Hepatocyte (in vitro differentiated cells): Measurements from ENCODE around the gene SEC23IP.

Source experiments
- CTCF ChIP-seq: fragments of 200-600 bp; sonication (generic); IDR thresholded peaks from 2 replicates; pipeline ENCODE4 v1.5.1; 2016; ENCODE audit warnings: antibody characterized with exemption, mild to moderate bottlenecking; ENCODE audit not compliant: poor library complexity
- EZH2 ChIP-seq: fragments of 200-600 bp; sonication (generic); IDR thresholded peaks from 2 replicates; pipeline ENCODE4 v1.6.1; 2016; ENCODE audit warnings: antibody characterized with exemption, mild to moderate bottlenecking, borderline replicate concordance
- EZH2phosphoT487 ChIP-seq: fragments of 200-600 bp; sonication (generic); IDR thresholded peaks from one replicate; pipeline ENCODE4 v1.6.1; 2018; ENCODE audit warnings: antibody characterized with exemption, mild to moderate bottlenecking, low read depth, moderate library complexity; ENCODE audit not compliant: unreplicated experiment, severe bottlenecking

GRCh38 chr10:119932631-119933030 lies 40.1 kb downstream of the SEC23IP start:
- TF ChIP-seq CTCF: no peak
- no peak for TF ChIP-seq EZH2phosphoT487
- no peak for TF ChIP-seq EZH2
